C4-2B (cell line): ENCODE measurements around the gene NUP205.

Source experiments
- CTCF ChIP-seq: fragments of 450-650 bp; conservative IDR thresholded peaks from 2 replicates; pipeline ENCODE4 v1.5.1; 2017; ENCODE audit warnings: mild to moderate bottlenecking
- ZFX ChIP-seq: fragments of 450-650 bp; IDR thresholded peaks from 2 replicates; pipeline ENCODE4 v1.6.1; 2017

- TF ChIP-seq CTCF (no peak), ZFX (no peak)
Observed at GRCh38 chr7:135617781-135618180, 60.1 kb downstream of the NUP205 start.
